Measurements from ENCODE around the gene ZBTB1.

GRCh38 chr14:64522591-64523355 lies 18.2 kb downstream of the ZBTB1 start:
- TF ChIP-seq CTCF (IDR thresholded peaks at IDR 0.05) (no peak), POLR2A (IDR thresholded peaks at IDR 0.05) (no peak)
